AG04449 (cell line): ENCODE data around the gene TRIM10.
"Not testable (repeated sequence)": the region's sequence is repeated elsewhere in the genome, so short reads cannot be mapped to it uniquely, and the experiment has no call there.

Experiments
- CTCF ChIA-PET: fragments of 350-600 bp; formaldehyde crosslinking; extraction: SDS; loops from one replicate; lab custom pipeline; 2021; ENCODE audit warnings: antibody characterized with exemption; lab: Yijun Ruan, JAX
- POLR2A ChIA-PET: fragments of 400-600, 350-600 bp; formaldehyde crosslinking; extraction: SDS; loops from one replicate; lab custom pipeline; 2020; ENCODE audit warnings: antibody characterized with exemption, inconsistent platforms; lab: Yijun Ruan, JAX
- DNase-seq: peaks from one replicate; pipeline ENCODE4 v3.0.0-alpha.2; 2010; ENCODE audit warnings: low read depth, low spot score
- H3K4me3 ChIP-seq: 2 replicates; pipeline ENCODE4 v1.5.1; 2011; ENCODE audit warnings: low read depth, mild to moderate bottlenecking, control low read depth, low read length
- TF ChIP-seq, protein P1 (sequence below): IDR thresholded peaks from one replicate; pipeline ENCODE4 v1.5.1; 2011; ENCODE audit warnings: mild to moderate bottlenecking, moderate library complexity, low read length, control low read depth, inconsistent platforms; ENCODE audit not compliant: insufficient read depth; ENCODE audit errors: missing control alignments

Gene TRIM10

DNA sequence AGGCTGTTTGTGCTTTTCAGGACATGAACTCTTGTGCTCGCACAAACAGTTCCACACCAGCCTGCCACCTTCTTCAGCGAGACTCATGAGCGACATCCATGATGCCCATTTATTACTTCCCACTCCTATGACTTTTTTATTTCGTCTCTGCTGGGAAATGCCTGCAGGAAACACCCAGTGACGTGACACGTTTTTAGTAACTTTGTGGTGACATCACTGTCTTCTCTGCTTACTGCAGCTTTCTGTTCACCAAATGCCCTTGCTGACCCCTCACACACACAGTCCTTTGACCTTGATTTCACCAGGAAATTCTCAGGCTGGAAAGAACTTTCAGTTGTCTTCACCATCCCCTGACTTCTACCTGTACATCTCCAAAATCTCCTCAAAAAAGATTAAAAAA, 16.2 kb downstream of the TRIM10 start:
- no peak overlapping the region for H3K4me3 ChIP-seq
- POLR2A ChIA-PET, result no interaction called here
- TF ChIP-seq, protein P1, sequence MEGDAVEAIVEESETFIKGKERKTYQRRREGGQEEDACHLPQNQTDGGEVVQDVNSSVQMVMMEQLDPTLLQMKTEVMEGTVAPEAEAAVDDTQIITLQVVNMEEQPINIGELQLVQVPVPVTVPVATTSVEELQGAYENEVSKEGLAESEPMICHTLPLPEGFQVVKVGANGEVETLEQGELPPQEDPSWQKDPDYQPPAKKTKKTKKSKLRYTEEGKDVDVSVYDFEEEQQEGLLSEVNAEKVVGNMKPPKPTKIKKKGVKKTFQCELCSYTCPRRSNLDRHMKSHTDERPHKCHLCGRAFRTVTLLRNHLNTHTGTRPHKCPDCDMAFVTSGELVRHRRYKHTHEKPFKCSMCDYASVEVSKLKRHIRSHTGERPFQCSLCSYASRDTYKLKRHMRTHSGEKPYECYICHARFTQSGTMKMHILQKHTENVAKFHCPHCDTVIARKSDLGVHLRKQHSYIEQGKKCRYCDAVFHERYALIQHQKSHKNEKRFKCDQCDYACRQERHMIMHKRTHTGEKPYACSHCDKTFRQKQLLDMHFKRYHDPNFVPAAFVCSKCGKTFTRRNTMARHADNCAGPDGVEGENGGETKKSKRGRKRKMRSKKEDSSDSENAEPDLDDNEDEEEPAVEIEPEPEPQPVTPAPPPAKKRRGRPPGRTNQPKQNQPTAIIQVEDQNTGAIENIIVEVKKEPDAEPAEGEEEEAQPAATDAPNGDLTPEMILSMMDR, result no peak
- no peak for DNase-seq
- CTCF ChIA-PET, result interaction anchor here (1.0 to 1.8 kb wide), 3 partner anchors 13 to 41 kb away, joined by 4 to 14 read pairs (median 4); no protein-coding TSS in a partner anchor

GRCh38 chr6:30143780-30144179, 17.2 kb downstream of the TRIM10 start:
- DNase-seq, result no peak
- ChIA-PET POLR2A (no interaction called here), CTCF (interaction anchor here (1.0 to 2.2 kb wide), 3 partner anchors 12 to 40 kb away, joined by 4 to 25 read pairs (median 4); no protein-coding TSS in a partner anchor)
- TF ChIP-seq, protein P1, result no peak
- no peak overlapping the region for H3K4me3 ChIP-seq

GRCh38 chr6:30142665-30143064, 18.3 kb downstream of the TRIM10 start:
- TF ChIP-seq, protein P1, result no peak
- H3K4me3 ChIP-seq, result no peak overlapping the region
- DNase-seq, result no peak
- POLR2A ChIA-PET, result no interaction called here
- CTCF ChIA-PET, result interaction anchor here (0.8 to 2.2 kb wide), 2 partner anchors 9 to 11 kb away, joined by 3 to 25 read pairs; no protein-coding TSS in a partner anchor

DNA sequence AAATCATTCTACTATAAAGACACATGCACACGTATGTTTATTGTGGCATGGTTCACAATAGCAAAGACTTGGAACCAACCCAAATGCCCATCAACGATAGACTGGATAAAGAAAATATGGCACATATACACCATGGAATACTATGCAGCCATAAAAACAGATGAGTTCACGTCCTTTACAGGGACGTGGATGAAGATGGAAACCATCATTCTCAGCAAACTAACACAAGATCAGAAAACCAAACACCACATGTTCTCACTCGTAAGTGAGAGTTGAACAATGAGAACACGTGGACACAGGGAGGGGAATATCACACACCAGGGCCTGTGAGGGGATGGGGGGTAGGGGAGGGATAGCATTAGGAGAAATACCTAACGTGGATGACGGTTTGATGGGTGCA, 20.8 kb downstream of the TRIM10 start:
- DNase-seq, CTCF ChIA-PET, POLR2A ChIA-PET, H3K4me3 ChIP-seq: not testable (repeated sequence)

GRCh38 chr6:30136570-30137286, 24.3 kb downstream of the TRIM10 start:
- TF ChIP-seq, protein P1, result no peak
- ChIA-PET CTCF (interaction anchor here (3.4 to 11.5 kb wide), 2 partner anchors 12 to 25 kb away, joined by 12 to 444 read pairs; partner anchors contain the start of gene TRIM31), POLR2A (no interaction called here)
- DNase-seq, result no peak
- H3K4me3 ChIP-seq, result no peak overlapping the region

DNA sequence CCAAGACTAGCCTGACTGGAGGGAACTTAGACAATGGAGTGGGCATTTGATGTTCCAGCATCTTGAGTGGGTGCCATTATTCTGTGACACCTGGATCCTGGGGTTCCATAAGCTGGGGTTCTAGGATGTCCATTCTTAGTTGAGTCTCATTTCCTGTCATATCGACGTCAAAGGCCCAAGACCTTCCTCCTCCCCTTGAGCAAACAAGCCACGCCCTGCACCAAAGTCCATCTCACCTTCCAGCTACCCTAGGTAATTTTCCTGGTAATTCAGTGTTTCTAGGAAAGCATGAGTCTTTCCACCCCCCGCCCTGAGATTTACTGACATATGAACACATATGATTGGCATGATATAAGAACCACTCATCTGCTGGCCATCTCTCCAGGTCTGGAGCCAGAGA, 25.3 kb downstream of the TRIM10 start, which contains the start of gene TRIM40:
TRIM40 (plus strand) TSS at position 384 of the 400 bp plus-strand sequence. CDS start 897 bp downstream, outside the sequence.
- H3K4me3 ChIP-seq, result no peak within 1 kb of the TSS
- TF ChIP-seq, protein P1, result no peak
- DNase-seq, result no peak
- ChIA-PET POLR2A (no interaction called here), CTCF (interaction anchor here (0.9 to 11.5 kb wide), 3 partner anchors 11 to 482 kb away, joined by 3 to 444 read pairs (median 12); partner anchors contain the start of gene TRIM31)
